NOMO-1 treated with dmso at 0.1 percent for 144 hours (cell line): Measurements from ENCODE around the gene RAB19.
"Not testable (repeated sequence)": the region's sequence is repeated elsewhere in the genome, so short reads cannot be mapped to it uniquely, and the experiment has no call there.

Experiments used
- DNase-seq: peaks from one replicate; lab custom pipeline; 2025; ENCODE audit not compliant: unreplicated experiment; lab: John Stamatoyannopoulos, UW

Gene RAB19

DNA sequence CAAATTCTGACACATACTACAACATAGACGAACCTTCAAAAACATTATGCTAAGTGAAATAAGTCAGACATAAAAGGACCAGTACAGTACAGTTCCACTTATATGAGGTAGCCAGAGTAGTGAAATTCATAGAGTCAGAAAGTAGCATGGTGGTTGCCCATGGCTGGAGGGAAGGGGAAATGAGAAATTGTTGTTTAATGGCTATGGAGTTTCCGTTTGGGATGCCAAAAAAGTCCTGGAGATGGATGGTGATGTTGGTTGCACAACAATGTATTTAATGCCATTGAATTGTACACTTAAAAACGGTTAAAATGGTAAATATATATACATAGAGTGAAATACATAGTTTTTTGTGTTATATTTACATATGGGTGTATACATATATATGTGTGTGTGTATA lies 3.5 kb upstream of the RAB19 start:
- no peak for DNase-seq

DNA sequence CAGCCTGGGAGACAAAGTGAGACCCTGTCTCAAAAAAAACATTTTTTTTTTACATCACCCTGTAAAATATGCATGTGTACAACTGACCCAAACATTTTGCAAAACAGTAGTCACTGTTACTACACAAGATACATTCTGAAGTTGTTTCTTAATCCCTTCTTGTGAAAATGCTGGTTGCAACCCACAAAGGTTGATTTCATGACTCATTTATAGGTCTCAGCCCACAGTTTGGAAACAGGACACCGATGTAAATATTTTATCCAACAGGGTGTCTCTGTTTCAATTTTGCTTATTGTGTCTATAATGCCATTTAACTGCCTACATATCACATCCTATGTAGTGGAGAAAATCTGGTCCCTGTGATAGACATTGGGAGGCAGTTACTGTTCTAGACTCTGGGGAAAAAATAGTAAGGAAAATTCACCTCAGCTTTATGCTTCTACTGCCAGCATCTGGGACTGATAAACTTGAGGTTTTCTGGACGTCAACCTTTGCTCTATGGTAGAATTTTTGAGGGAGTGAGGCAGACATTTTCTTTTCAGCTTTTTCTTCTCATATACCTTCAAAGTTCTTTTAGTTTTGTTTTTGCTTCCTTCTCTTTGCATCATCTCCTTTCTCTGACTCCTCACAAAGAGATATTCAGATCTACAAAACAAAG lies 1.6 kb upstream of the RAB19 start:
- DNase-seq, result no peak

DNA sequence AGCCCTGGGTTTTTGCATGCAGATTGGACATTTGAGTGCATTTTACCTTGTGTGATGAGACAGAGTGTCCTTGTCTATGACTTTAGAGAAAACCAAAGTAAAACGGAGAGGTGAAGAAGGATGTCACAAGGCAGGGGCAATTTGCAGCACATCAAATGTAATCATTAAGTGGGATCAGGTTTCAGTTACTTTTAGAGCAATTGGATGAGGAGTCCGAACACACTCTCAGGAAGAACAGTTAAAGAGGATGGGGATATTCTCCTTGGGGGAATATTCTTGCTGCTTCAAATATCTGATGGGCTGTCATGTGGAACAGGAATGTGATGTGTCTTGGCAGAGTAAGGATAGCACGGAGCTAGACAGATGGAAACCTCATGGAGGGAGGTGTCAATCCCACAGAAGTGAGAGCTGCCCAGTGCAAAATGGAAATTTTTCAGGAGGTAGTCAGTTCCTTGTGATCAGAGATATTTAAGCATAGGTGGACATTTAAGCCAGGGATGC lies 757 bp downstream of the RAB19 start:
- DNase-seq, result no peak

DNA sequence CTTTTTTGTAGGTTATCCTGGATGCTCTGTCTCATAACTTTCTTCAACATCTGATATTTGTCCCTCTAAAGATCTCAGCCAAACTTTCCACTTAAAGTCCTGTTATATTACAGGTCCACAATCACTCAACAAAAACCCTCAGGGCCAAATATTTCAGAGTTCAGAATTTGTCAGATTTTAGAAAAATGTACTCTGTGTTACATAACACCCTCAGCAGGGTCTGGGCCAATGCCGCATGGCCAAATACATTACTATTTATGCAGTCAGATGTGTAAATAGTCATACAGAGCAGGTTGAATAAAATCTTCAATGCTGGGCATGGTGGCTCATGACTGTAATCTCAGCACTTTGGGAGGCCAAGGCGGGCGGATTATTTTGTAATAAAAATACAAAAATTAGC lies 11.5 kb downstream of the RAB19 start:
- DNase-seq, result no peak

DNA sequence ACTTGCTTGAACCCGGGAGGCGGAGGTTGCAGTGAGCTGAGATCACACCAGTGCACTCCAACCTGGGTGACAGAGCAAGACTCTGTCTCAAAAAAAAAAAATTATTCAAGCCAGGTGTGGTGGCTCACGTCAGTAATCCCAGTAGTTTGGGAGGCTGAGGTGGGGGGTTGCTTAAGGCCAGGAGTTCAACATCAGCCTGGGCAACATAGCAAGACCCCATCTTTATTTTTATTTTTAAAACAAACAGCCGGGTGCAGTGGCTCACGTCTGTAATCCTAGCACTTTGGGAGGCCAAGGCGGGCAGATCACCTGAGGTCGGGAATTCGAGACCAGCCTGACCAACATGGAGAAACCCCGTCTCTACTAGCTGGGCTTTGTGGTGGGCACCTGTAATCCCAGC lies 12.0 kb downstream of the RAB19 start:
- DNase-seq, result not testable (repeated sequence)

DNA sequence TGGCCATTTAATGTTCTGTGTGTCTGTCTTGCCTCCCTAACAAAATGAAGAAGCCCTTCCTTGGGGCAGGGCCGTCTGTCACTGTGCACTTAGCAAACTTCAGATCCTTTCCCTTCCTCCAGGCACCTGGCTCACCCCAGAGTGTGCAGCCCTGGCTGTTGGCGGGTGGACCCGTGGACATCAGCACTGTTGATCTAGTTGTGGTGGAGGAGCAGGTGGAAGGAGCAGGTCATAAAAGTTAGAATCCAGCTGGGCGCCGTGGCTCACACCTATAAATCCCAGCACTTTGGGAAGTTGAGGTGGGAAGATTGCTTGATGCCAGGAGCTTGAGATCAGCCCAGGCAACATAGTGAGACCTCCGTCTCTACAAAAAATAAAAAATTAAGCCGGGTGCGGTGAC lies 12.7 kb downstream of the RAB19 start:
- no peak for DNase-seq

DNA sequence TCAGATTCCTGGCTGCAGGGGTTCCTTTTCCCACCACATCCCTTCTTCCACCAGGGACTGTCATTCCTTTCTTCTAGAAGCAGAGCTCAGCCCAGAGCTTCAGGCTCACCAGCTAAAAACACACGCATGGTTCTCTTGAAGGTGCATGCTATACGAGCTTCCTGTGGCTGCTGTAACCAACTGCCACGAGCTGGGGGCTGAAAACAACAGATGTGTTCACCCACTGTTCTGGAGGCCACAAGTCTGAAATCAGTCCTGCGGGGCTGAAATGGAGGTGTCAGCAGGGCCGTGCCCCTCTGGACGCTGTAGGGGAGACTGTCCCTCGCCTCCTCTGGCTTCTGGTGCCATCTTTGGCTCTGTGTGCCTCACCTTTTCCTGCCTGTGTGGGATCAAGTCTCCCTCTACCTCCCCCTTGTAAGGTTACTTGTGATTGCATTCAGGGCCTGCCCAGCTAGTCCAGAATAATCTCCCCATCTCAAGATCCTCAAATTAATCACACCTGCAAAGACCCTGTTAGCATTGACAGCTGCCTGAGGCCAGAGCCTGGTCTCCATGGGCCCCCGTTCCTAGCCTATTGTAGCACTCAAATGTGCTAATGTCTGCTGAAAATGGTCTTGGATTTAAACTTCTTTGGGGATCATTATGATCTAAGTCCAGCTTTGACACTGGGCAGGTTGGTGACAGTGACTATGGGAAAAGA lies 13.7 kb downstream of the RAB19 start:
- DNase-seq, result no peak

DNA sequence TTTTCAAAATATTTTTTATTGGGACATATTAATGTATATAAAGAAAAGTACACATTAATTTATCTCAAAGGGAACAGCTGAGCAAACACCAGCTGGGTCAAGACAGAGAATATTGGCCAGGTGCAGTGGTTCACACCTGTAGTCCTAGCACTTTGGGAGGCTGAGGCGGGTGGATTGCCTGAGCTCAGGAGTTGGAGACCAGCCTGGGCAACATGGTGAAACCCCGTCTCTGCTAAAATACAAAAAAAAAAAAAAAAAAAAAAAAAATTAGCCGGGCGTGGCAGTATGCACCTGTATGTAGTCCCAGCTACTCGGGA lies 14.3 kb downstream of the RAB19 start:
- DNase-seq, result not testable (repeated sequence)

DNA sequence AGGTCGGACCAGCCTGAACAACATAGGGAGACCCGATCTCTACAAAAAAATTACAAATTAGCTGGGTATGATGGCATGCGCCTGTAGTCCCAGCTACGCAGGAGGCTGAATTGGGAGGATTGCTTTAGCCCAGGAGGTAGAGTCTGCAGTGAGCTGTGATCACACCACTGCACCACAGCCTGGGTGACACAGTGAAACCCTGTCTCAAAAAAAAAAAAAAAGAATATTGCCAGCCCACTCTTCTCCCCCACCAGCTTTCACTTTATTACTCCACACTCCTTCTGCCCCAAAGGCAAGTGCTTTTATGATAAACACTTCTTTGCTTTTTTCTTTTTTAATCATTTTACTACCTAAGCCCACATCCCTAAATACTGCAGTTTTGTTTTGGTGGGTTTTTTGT lies 14.8 kb downstream of the RAB19 start:
- DNase-seq, result no peak

DNA sequence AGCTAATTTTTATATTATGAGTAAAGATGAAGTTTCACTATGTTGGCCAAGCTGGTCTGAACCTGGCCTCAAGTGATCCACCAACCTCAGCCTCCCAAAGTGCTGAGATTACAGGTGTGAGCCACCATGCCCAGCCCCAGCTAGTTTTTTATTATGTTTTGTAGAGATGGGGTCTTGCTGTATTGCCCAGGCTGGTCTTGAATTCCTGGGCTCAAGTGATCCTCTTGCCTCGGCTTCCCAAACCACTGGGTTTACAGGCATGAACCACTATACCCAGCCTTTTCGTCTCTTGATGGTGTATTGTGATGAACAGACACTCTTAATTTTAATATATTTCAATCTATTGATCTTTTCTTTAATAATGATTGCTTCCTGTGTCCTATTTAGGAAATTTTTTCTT lies 17.7 kb downstream of the RAB19 start:
- DNase-seq, result no peak

DNA sequence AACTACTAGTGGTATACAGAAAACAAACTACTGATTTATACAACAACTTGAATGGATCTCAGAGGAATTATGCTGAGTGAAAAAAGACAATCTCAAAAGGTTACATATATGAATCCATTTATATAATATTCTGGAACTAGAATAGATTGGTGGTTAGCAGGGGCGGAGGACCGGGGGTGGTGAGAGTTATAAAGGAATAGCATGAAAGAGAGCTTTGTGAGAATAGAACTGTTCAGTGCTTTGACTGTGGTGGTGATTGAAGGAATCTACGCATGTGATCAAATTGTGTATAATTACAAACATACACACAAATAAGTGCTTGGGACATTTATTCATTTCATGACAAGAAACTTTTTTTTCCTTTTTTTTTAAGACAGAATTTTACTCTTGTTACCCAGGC lies 19.6 kb downstream of the RAB19 start:
- no peak for DNase-seq

DNA sequence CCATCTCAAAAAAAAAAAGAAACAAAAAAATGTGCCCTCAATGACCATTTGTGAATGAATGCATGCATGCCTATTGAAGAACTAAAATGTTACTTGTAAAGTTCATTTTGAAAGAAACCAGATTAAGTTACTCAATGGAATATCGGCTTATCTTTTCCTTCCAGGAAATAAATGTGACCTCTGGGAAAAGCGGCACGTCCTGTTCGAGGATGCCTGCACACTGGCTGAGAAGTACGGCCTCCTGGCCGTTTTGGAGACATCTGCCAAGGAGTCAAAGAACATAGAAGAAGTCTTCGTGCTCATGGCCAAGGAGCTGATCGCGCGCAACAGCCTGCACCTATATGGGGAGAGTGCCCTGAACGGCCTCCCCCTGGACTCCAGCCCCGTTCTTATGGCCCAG lies 21.9 kb downstream of the RAB19 start:
- DNase-seq, result no peak

DNA sequence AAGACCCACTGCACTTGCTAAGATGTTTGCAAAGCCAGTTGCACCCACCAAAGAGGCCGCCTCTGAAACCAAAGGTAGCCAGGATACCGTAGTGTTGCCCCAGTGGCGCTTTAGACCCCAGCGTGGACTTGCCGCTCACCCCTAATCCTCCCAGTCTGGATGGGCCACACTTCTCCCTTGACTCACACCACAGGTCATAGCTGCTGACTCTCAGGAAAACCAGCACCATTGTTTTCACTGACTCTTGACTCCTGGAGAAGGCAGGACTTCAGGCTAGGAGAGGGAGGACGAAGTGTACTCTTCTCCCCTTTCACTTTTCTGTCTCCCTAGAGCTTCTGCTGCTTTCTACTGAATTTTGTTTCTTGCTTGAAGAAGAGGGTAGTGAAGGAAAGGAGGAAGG lies 22.3 kb downstream of the RAB19 start:
- DNase-seq, result no peak

DNA sequence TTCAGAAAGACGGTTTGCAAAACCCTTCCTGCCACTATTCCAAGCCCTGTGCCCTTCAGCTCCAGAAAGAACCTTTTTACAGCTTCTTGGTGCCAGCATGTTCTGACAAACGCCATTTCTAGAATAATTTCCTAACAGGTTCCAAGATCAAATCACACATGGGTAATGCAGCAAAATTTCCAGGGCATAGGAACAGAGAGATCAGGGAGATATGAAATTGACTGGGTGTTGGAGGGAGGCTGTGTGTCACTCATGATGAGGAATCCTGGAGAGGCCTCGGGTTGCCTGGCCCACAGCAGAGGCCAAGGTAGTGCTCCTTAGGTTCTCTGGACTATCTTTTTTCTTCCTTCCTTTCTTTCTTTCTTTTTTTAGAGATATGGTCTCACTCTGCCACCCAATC lies 29.5 kb downstream of the RAB19 start:
- no peak for DNase-seq

DNA sequence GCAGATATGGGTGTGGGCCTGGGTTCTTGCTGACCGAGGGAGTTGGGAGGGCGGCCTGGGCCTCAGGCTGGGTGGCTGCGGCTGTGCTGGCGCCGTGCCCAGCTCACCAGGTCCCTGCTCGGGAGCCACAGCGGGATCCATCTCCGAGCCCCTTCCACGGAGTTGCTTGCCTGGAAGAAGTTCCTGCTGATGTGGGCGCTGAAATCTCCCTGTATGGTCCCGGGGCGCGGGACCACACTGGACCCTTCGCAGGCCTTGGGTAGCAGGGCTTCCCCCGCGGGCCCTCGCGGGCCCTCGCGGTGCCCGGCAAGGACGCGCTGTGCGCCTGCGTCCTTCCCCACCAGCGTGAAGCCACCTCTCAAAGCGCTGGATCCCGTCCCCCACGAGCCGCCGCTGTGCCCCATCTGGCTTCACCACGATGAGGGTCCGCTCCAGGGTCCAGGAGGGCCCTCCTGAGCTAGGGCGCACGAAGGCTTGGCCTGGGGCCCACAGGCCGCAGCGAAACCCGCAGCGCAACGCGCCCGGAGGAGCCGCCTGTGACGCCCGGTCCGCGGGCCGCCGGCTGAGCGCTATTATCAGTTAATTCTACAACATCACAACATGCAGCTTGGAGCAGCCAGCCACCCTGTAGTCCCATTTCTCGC lies 31.5 kb downstream of the RAB19 start:
- no peak for DNase-seq

DNA sequence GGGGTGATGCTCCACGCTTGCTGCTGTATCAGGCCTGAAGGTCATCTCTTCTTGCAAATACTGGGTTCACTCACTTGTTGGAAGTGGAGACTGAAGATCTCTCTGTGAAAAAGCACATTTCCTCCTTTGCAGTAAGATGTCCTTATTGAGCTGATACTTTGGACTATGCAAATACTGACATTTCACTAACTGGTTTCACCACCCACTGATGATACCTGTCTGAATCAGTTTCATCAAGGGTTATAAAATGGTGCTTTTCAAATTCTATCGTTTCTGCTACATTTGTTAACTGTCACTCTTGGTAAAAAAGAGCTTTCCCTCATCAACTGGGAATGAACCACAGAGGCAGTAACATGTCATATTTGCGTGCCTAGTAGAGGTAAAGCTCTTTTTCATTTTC lies 35.5 kb downstream of the RAB19 start:
- DNase-seq, result no peak

DNA sequence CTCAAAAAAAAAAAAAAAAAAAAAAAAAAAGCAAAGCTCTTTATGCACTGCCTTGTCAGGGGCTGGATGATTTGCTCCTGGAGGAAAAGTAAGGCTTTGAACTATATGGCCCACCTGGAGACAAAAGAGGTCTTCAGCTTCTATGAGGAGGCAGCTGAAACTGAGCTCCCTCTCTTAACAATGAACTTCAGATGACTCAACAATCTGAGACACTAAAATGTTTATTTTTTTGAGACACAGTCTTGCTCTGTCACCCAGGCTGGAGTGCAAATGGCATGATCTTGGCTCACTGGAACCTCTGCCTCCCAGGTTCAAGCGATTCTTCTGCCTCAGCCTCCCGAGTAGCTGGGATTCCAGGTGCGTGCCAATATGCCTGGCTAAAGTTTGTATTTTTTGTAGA lies 36.7 kb downstream of the RAB19 start:
- no peak for DNase-seq

DNA sequence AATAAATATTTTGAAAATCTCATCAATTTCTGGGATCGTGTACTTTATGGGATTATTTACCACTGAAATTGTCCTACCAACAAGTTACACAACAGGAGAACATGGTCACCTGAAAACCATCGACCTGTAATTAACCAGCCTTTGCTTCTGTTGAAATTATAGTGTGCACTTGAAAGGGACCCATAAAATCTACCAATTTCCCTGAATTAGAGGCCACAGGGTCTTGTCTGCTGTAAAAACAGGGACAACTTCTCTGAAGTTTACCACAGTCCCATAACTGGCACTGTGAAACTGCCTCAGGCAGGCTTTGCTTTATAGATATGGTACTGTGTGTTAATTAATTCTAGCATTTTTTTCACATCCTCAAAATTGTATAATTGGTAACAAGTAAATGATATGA lies 37.7 kb downstream of the RAB19 start:
- no peak for DNase-seq

DNA sequence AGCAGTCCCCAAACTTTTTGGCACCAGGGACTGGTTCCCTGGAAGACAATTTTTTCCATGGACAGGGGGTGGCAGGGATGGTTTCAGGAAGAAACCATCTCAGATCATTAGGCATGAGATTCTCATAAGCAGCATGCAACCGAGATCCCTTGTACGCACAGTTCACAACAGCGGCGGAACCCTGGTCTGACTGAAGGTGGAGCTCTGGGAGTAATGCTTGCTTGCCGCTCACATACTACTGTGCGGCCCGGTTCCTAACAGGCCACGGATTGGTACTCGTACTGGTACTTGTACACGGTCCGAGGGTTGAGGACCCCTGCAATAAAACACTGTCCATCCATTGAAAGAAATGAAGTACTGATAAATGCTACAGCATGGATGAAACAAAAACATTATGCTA lies 42.6 kb downstream of the RAB19 start:
- no peak for DNase-seq

DNA sequence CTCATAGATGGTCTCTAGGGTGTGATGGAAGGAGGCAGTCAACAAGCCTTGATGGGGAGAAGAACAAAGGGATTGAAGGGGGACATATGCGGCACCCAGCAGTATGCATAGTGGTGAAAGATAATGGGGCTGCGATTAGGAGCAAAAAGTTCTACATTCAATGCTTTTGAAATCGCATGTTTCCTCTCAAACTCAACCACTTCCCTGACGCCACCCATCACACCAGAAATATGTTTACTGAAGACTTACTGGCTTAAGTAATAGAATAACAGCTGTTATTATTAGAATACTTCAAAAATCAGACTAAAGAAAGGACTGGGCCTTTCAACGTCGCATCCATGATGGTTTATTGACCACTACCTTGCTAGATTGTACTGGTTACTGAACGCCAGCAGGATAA lies 44.0 kb downstream of the RAB19 start:
- no peak for DNase-seq

DNA sequence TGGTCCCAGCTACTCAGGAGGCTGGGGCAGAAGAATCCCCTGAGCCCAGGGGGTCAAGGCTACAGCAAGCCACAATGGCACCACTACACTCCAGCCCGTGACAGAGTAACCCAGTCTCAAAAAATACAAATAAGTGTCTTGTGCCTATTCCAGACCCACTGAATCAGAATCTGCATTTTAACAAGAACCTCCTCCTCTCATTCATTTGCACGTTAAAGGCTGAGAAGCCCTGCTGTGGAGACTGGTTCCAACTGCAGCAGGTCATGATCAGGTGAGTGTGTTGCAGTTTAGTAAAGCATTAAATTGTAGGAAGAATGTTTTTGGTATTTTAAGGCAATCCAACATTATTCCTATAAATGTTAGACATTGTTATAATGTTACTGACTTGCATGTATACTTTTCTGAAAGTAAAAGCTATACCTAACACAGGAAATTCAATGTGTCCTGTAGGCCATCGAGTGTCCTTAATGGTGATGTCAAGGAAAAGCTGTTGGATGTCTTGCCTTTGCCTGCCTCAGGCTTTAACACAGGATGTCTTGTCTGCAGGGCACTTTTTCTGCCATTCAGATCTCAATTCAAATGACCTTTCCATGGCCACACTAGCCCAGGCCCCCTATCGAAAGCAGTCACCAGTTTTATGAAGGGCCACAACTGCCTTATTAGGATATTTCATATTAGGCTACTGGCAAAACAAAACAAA lies 45.1 kb downstream of the RAB19 start:
- no peak for DNase-seq

DNA sequence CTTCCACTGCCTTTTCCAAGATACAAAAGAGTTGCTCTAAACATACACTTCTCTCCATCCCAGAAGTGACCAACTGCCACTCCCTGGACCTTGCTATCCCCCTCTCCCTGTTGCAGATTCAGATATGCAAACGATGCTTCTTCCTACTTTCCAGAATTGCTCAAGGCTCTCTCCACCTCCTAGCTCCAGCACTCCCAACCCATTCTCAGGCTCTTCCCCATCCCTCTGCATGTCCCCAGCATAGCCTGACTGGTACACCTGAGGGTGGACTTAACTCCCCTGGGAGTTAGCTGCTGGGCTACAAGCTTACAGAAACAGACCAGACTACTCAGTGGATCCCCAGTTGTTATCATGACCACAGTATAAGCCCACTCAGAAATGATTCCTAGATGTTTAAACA lies 47.9 kb downstream of the RAB19 start:
- no peak for DNase-seq
